Measurements from ENCODE around the gene NCAM1. TPM values are rescaled to one million over a fixed set of nuclear protein-coding genes. Genes with fewer than 3 reads are reported as not detected.

The NCAM1 gene
- total RNA-seq, 1 experiment from 2014 or later = 0.95 TPM

DNA sequence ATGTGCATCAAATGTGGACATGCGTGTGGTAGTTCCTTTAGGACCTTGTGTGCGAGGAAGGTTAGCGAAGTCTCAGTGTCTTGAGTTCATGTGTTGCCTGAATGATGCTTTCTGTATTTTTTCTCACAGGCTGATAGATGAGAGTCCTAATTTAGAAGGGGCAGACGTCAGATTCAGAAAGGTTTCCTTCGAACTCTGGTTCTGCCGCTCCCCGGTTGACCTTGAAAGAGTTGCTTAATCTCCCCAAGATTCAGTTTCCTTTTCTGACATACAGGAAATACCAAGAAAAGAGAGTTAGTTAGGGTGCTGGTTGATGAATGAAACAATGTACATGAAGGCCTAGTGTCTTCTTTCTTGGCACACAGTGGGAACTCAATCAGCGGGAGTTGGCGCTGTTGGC is 317.3 kb downstream of the NCAM1 start:
- no peaks in the 10 kb centered on the region for H3K27me3 ChIP-seq (replicated peaks; ENCODE audit: control insufficient read depth, insufficient read depth, low read length)
- no peaks in the 10 kb centered on the region for H3K9me3 Mint-ChIP-seq (ENCODE audit: unreplicated experiment)
- H3K36me3 Mint-ChIP-seq (ENCODE audit: insufficient read depth, unreplicated experiment) = no peaks in the 10 kb centered on the region
- CTCF ChIA-PET = interaction anchor here (0.8 kb wide), 1 partner anchor 690 kb away, joined by 3 read pairs; no protein-coding TSS in a partner anchor
- no TSS peak for BruUV-seq (replicated peaks)
- H3K36me3 ChIP-seq (ENCODE audit: control insufficient read depth, insufficient read depth, low read length) = no peaks in the 10 kb centered on the region
- no peak overlapping the region for H3K27ac Mint-ChIP-seq (ENCODE audit: unreplicated experiment)
- TF ChIP-seq, protein P1, sequence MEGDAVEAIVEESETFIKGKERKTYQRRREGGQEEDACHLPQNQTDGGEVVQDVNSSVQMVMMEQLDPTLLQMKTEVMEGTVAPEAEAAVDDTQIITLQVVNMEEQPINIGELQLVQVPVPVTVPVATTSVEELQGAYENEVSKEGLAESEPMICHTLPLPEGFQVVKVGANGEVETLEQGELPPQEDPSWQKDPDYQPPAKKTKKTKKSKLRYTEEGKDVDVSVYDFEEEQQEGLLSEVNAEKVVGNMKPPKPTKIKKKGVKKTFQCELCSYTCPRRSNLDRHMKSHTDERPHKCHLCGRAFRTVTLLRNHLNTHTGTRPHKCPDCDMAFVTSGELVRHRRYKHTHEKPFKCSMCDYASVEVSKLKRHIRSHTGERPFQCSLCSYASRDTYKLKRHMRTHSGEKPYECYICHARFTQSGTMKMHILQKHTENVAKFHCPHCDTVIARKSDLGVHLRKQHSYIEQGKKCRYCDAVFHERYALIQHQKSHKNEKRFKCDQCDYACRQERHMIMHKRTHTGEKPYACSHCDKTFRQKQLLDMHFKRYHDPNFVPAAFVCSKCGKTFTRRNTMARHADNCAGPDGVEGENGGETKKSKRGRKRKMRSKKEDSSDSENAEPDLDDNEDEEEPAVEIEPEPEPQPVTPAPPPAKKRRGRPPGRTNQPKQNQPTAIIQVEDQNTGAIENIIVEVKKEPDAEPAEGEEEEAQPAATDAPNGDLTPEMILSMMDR (IDR thresholded peaks at IDR 0.05; ENCODE audit: insufficient read depth in 1 of 2, low read depth in 1 of 2, low read length in 1 of 2, severe bottlenecking in 1 of 2, unreplicated experiment in 1 of 2) = no peak
- no peak for DNase-seq
- intact Hi-C loops (cut with micrococcal nuclease; ENCODE audit: unreplicated experiment) = no loop called here
- H3K4me3 Mint-ChIP-seq (ENCODE audit: unreplicated experiment) = no peak overlapping the region
- peaks cover 6% of the 10 kb centered on the region for H3K27me3 Mint-ChIP-seq (ENCODE audit: insufficient read depth, unreplicated experiment)
- H3K9me3 ChIP-seq = no peaks in the 10 kb centered on the region
- no peaks in the 10 kb centered on the region for H3K4me1 Mint-ChIP-seq (ENCODE audit: low read depth, unreplicated experiment)
- H3K4me3 ChIP-seq (ENCODE audit: low read depth, low read length) = no peak overlapping the region
- POLR2A ChIA-PET = no interaction called here
- no peaks in the 10 kb centered on the region for H3K4me1 ChIP-seq

DNA sequence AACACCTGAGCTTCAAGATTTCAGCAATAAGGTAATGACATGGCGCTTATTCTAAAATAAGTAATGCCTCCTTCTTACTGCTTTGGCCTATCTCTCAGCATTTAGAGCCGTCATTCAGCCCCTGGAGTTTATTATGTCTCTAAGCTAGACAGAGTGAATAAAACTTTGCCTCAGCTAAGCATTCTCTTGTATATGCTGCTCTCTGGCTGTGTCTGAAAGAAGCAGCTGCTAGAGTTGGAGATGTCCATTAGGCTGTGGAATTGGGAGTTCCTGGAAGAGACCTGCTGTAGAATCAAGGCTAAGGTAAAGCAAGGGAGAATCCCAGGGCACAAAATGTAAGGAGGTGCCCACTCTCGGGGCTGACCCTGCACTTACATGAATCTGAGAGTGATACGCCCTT is 317.7 kb downstream of the NCAM1 start:
- Histone ChIP-seq H3K27me3 (replicated peaks; ENCODE audit: control insufficient read depth, insufficient read depth, low read length) (no peaks in the 10 kb centered on the region), H3K4me1 (no peaks in the 10 kb centered on the region), H3K36me3 (ENCODE audit: control insufficient read depth, insufficient read depth, low read length) (no peaks in the 10 kb centered on the region), H3K9me3 (no peaks in the 10 kb centered on the region), H3K4me3 (ENCODE audit: low read depth, low read length) (no peak overlapping the region)
- Mint-ChIP-seq H3K4me3 (ENCODE audit: unreplicated experiment) (no peak overlapping the region), H3K4me1 (ENCODE audit: low read depth, unreplicated experiment) (no peaks in the 10 kb centered on the region), H3K27ac (ENCODE audit: unreplicated experiment) (no peak overlapping the region), H3K9me3 (ENCODE audit: unreplicated experiment) (no peaks in the 10 kb centered on the region), H3K36me3 (ENCODE audit: insufficient read depth, unreplicated experiment) (no peaks in the 10 kb centered on the region), H3K27me3 (ENCODE audit: insufficient read depth, unreplicated experiment) (peaks cover 6% of the 10 kb centered on the region)
- no peak for DNase-seq
- BruUV-seq (replicated peaks) = no TSS peak
- intact Hi-C loops (cut with micrococcal nuclease; ENCODE audit: unreplicated experiment) = no loop called here
- ChIA-PET CTCF (interaction anchor here (0.8 kb wide), 1 partner anchor 691 kb away, joined by 3 read pairs; no protein-coding TSS in a partner anchor), POLR2A (no interaction called here)
- TF ChIP-seq, protein P1 (IDR thresholded peaks at IDR 0.05; ENCODE audit: insufficient read depth in 1 of 2, low read depth in 1 of 2, low read length in 1 of 2, severe bottlenecking in 1 of 2, unreplicated experiment in 1 of 2) = no peak

DNA sequence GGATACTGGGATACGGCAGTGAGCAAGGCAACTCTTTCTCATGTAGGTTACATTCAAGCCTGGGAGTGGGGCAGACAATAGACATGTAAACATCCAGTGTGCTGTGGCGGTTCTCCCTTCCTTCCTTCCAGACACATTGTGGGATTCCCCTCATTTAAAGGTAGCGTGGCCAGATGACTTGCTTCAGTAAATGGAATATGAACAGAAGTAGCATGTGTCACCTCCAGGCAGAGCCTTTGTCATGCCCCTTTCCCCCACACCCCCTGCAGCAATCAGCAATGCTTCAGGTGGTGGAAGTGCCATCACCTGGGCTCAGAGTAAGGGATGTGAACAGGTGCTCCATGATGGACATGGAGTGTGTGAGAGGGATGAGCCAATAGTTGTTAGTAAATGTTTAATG is 318.4 kb downstream of the NCAM1 start:
- POLR2A ChIA-PET = no interaction called here
- Mint-ChIP-seq H3K27me3 (ENCODE audit: insufficient read depth, unreplicated experiment) (peaks cover 6% of the 10 kb centered on the region), H3K4me3 (ENCODE audit: unreplicated experiment) (no peak overlapping the region), H3K27ac (ENCODE audit: unreplicated experiment) (no peak overlapping the region), H3K36me3 (ENCODE audit: insufficient read depth, unreplicated experiment) (no peaks in the 10 kb centered on the region), H3K4me1 (ENCODE audit: low read depth, unreplicated experiment) (no peaks in the 10 kb centered on the region), H3K9me3 (ENCODE audit: unreplicated experiment) (no peaks in the 10 kb centered on the region)
- H3K4me1 ChIP-seq = no peaks in the 10 kb centered on the region
- no peak for DNase-seq
- H3K4me3 ChIP-seq (ENCODE audit: low read depth, low read length) = no peak overlapping the region
- no TSS peak for BruUV-seq (replicated peaks)
- no peaks in the 10 kb centered on the region for H3K9me3 ChIP-seq
- CTCF ChIA-PET = no interaction called here
- TF ChIP-seq, protein P1 (IDR thresholded peaks at IDR 0.05; ENCODE audit: insufficient read depth in 1 of 2, low read depth in 1 of 2, low read length in 1 of 2, severe bottlenecking in 1 of 2, unreplicated experiment in 1 of 2) = no peak
- intact Hi-C loops (cut with micrococcal nuclease; ENCODE audit: unreplicated experiment) = no loop called here
- no peaks in the 10 kb centered on the region for H3K36me3 ChIP-seq (ENCODE audit: control insufficient read depth, insufficient read depth, low read length)
- H3K27me3 ChIP-seq (replicated peaks; ENCODE audit: control insufficient read depth, insufficient read depth, low read length) = no peaks in the 10 kb centered on the region
